HG03175 (cell line): ENCODE measurements around the gene SHE.

Experiments
- ATAC-seq: cut with Tn5 transposase; IDR thresholded peaks from one replicate; pipeline ENCODE4 v1.9.1; 2021; ENCODE audit warnings: mild to moderate bottlenecking, moderate library complexity; ENCODE audit not compliant: unreplicated experiment

Gene SHE

GRCh38 chr1:154481053-154481452 is 21.2 kb downstream of the SHE start:
- ATAC-seq: no peak

DNA sequence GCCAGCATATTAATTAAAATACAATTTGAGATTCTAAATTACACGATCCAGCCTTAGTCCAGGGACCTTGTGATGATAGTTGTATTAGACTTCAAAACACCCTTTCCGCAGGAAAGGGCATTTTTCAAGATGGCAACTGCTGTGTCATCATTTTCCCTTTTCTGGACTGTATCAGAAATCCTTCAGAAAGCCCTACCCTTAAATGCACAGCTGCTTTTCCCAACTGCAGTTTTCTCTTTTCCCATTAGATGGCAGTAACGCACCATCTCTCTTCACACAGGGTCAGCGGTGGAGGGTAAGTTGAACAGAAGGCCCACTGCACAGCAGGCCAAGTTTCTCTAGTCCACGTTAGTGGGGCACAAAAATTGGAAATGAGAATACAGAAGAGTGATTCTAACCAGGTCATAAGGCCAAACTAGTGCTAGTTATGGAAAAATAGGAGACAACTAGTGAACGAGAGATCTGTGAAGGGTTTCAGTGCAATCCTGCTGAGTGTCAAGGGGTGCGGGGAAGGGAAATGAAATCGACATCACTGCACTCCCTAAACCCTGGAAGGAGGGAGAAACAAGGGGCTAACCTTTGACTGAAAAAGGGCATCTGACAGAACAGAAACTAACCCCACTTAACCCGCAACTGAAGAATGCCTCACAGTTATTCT is 22.3 kb downstream of the SHE start:
- ATAC-seq: no peak

DNA sequence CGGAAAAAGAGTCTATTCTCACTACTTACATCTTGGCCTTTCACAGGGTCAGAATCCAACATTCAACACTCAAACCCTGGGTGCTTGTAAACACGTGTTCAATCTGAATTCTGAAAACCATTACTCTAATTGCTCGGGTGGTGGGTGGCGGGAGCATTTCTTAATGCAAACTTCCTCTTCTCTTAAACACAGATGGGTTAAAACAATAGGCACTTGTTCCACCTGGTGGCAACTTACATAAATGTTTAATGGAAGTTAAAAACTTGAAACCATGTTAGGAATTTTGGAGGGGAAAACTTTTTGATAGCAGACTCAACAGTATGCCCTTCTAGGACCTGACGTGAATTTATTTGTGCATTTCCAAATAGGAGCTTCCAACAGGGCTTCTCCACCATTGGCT is 23.6 kb downstream of the SHE start:
- no peak for ATAC-seq

- no peak for ATAC-seq
Observed at GRCh38 chr1:154478013-154478412, 24.2 kb downstream of the SHE start.

GRCh38 chr1:154476791-154477190 is 25.4 kb downstream of the SHE start:
- ATAC-seq: no peak

DNA sequence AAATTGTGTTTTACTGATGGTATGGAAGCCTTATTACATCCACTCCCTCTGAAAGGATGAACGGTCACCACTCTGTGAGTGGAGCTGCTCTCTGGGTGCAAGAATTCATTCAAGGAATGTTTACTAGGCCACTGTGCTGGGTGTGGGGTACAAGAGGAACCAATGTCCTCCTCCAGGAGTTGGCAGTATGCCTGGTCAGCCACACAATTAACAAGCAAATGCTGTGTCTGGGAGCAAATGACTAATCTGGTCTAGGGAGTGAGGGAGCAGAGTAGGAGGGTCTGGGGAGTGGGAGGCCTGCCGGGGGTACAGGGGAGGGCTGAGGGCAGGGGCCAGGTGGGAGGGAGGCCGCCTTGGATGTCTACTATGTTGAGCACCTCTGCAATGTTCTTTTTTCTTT is 27.4 kb downstream of the SHE start:
- ATAC-seq: no peak

DNA sequence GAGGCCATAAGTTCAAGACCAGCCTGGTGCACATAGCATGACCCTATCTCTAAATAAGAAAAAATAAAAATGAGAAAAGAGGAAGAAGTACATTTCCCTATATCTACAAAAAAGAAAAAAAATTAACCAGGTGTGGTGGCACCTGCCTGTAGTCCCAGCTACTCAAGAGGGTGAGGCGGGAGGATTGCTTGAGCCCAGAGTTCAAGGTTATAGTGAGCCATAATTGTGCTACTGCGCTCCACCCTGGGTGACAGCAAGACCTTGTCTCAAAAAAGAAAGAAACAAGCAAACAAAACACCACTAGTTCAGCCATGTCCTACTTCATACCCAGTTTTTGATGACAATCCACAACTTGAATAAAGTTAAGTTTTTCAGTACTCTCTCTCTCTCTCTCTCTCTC is 30.9 kb downstream of the SHE start:
- no peak for ATAC-seq

DNA sequence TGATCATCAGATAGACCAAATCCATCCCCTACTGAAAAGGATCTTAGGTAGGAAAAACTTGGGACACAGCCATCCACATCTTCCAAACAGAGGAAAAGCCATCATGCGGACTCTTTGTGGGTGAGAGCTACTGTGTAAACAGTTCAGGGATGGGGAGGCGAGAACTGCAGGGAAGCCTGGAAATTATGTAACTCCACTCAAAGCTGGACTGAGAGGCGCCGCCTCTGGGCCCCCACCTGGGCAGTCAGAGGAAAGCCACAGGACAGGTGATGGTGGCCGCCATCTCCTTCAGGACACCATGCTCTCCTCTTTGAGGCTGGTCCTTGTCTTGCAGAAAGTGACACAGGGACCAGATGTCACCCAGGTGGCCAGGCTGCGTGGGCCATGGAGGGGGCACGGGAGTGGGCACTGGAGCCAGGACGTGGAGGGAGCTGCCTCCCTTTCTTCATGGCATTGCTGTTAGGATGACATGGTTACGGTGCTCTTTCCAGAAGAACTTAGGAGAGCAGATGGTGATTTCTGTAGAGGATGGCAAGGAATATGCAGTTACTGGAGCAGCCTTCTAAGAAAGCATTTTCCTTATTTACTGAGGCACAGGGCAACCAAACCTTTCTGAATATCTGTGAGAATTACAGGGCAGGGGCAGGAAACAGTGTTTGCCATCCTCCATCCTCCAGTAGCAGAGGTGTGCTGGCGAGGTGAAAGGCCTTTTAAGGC is 32.2 kb downstream of the SHE start:
- ATAC-seq: no peak

GRCh38 chr1:154468535-154469250 is 33.5 kb downstream of the SHE start:
- no peak for ATAC-seq

DNA sequence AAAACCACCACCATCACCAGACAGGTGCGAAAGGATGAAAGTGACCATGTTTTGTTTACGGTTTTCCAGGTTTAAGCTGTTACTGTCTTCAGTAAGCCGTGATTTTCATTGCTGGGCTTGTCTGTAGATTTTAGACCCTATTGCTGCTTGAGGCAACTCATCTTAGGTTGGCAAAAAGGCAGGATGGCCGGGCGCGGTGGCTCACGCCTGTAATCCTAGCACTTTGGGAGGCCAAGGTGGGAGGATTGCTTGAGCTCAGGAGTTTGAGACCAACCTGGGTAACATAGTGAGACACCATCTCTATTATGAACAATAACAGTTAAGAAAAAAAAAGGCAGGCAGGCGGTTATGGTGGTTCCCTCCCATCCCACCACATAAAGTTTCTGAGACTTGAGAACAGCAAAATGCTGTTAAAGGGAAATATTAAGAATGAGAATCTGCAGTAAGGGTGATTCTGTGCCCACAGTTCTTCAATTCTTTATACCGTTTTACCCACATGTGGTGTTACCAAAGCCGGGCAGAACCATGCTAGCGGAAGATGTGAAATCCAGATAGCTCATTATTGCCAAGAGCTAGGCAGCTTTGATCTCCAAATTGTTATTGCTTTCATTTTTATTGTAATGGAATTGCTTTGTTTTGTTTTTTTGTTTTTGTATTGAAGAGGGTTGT is 34.6 kb downstream of the SHE start:
- no peak for ATAC-seq

GRCh38 chr1:154466921-154467417 is 35.2 kb downstream of the SHE start:
- no peak for ATAC-seq

- no peak for ATAC-seq
Observed at GRCh38 chr1:154466206-154466605, 36.0 kb downstream of the SHE start.

DNA sequence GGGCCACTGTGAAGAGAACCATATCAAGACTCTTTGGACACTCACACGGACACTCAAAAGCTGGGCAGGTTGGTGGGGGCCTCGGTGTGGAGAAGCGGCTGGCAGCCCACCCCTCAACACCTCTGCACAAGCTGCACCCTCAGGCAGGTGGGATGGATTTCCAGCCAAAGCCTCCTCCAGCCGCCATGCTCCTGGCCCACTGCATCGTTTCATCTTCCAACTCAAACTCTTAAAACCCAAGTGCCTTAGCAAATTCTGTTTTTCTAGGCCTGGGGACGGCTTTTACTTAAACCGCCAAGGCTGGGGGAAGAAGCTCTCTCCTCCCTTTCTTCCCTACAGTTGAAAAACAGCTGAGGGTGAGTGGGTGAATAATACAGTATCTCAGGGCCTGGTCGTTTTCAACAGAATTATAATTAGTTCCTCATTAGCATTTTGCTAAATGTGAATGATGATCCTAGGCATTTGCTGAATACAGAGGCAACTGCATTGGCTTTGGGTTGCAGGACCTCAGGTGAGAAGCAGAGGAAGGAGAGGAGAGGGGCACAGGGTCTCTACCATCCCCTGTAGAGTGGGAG is 36.5 kb downstream of the SHE start:
- no peak for ATAC-seq

DNA sequence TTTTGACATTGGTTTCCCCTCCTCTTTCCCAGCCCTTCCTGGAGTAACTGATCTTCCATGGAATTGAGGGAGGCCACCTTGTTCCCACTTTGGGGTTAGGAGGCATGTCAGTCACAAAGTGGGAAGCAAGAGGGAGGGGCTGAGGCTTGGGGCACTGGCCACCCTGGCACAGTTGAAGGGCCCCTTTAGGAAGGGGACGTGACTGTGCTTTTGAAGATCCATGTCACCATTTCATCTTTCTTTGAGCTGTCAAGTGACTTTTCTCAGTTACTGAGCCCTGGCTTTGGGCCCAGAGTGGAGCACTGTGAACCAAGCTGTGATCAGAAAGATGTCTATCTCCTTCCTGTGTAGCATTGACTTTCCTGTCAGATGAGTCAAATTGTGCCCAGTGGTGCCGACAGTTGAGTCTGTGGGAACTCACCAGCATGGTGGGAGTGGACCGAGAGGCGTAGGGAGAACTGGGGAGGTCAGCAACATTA is 38.7 kb downstream of the SHE start:
- no peak for ATAC-seq

DNA sequence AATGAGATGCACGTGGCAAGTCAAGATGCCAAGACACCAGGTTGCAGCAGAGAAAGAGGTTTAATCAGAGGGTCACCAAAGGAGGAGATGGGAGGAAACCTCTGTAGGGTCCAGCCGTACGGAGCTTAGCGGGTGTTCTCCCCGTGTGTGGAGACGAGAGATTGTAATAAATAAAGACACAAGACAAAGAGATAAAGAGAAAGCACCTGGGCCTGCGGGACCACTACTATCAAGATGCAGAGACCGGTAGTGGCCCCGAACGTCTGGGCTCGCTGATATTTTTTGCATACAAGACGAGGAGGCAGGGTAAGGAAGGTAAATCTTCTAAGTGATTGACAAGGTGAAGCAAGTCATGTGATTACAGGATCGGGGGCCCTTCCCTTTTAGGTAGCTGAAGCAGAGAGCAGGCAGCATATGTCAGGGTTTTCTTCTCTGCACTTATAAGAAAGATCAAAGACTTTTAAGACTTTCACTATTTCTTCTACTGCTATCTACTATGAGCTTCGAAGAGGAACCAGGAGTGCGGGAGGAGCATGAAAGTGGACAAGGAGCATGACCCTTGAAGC is 41.4 kb downstream of the SHE start:
- no peak for ATAC-seq

GRCh38 chr1:154459080-154459479 is 43.1 kb downstream of the SHE start:
- ATAC-seq: no peak

- ATAC-seq: no peak
Observed at GRCh38 chr1:154456631-154457030, 45.6 kb downstream of the SHE start.

DNA sequence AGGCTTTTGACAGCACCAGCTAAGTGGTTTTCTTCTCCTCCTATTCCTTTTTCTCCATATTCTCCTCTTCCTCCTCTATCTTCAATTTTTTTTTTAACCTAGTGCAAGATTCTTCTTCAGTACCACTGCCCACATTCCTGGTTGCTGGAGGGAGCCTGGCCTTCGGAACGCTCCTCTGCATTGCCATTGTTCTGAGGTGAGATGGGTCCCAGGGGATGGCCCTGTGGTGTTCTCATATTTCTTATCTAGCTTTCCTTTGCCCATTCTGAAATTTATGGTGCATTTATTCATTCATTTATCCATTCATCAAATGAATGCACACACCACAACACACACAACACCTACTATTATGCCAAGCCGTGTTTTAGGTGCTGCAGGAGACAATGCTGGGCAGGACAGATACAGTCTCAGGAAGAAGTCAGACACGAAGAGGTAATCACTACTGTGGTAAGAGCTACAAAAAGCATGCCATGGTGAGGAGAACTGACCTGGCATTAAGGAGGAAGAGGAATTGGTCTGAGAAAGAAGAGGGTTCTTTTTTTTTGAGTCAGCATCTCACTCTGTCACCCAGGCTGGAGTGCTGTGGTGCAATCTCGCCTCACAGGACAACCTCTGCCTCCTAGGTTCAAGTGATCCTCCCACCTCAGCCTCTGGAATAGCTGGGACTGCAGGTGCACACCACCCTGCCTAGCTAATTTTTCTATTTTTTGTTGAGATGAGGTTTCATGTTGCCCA is 47.7 kb downstream of the SHE start:
- ATAC-seq: no peak

DNA sequence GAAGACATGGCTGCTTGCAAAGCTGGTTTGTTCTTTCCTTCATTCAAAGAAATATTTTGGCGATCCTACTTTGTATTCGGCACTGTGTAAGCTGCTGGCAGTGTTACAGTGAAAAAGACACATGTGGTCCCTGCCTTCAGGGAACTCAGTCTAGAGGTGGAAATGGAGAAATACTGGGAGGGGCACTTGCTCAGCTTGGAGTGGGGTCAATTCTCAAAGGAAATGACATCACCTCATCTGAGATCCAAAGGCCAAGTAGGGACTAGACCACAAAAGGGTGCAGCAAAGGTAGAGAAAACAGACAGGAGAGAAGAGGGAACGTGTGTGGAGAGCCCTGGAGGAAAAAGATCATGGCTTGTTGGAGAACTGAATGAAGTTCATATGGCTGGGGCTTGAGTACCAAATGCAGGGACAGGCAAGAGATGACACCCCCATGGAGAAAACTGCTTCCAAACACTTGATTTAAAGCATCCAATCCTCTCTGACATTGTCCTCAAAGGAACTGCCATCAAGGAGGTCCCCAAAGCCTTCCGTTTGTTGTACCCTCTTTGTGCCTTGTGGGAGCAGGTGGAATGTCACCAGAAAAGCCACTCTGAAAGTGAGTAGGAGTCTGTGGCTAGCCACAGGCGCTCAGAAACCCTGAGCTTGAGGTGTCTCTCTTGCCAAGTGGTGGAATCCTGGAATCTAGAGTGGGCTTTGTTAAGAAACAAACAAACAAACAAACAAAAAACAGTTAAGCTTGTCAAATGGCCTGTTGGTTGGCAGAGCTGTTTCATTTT is 48.4 kb downstream of the SHE start:
- no peak for ATAC-seq
